AML-193 (cell line): ENCODE measurements around the gene STK39.
"Not testable (repeated sequence)": the region's sequence is repeated elsewhere in the genome, so short reads cannot be mapped to it uniquely, and the experiment has no call there.

Experiments used
- DNase-seq, 2 experiments: peaks; one replicate each; lab custom pipeline; 2025; lab: John Stamatoyannopoulos, UW

Gene STK39

DNA sequence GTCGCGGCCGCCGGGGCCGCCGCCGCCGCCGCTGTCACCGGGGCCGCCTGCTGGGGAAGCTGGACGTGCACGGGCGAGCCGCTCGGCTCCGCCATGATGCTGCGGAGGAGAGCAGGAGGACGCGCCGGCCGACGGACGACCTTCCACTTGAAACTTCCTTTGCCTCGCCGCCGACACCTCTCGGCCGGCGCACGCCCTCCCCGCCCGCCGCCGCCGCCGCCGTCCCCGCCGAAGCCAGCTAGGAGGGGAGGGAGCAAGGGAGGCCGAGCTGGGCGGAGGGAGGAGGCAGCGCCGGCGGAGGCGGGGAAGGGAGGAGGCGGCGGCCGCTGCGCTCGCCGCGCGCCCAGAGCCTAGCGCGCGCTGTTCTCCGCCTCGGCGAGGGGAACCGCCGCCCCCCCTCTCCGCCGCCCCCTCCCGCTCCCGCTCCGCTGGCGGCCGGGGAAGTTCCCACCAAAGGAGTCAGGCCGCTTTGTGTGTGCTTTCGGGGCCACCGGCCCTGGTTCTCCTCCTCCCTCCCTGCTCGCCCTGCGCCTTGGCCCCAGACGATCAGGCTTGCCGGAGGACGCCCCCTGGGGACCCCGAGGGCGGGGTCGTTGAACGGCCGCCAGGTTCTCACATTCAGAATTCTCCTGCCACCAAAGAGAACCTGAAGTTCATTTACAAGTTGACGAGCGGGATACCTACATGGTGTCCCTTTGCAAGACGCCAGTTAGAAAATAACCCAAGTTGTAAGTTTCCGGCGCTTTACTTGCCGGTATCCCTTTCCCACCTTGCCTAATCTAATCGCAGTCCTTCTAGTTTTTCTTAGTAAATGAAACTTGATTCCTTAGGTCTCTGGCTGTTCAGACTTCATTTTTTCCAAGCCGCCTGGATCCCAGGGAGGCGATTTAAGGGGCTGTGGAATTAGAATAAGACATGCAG, at the start of gene STK39:
TSS of gene STK39 (minus strand) at position 255 of the 921 bp plus-strand sequence. CDS start at position 95, 160 bp downstream.
- peak; percentile 55 to 66 for DNase-seq

- no peak for DNase-seq
Observed at GRCh38 chr2:168295051-168295450, 47.7 kb upstream of the STK39 start.

DNA sequence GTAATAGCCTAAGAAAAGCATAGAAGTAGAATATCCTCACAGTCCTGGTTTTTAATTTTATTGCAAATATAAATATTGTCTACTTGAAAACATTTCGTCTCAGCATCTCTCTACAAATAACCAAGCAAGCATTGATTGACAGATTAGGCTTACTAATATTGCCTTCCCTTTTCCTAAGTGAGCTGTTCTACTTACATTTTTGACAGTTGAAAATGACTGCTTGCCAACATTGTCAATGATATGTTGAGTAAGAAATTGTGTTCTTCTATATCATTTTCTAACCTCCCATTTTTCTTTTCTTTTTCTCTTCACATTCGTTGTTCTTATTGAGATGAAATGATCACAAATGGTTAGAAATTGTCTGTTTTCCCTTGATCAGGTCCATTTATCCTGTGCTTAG, 47.0 kb upstream of the STK39 start:
- no peak for DNase-seq

DNA sequence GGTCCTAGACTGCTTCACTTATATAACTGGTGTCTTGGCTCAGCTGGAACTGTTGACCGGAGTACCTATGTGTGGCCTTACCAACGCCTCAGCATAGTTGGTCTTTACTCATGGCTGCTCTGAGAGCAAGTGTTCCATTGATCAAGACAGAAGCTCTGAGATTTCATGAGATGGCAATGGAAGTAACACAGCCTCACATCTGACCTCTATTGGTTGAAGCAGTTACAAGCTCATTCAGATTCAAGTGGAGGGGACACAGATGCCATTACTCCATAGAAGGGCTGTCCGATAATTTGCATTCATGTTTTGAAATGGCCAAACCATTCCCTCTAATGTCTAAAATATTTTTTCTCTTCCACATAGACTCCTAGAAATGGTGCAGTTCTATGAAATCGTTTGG, 46.4 kb upstream of the STK39 start:
- no peak for DNase-seq

GRCh38 chr2:168290391-168290790, 43.0 kb upstream of the STK39 start:
- DNase-seq, result no peak

DNA sequence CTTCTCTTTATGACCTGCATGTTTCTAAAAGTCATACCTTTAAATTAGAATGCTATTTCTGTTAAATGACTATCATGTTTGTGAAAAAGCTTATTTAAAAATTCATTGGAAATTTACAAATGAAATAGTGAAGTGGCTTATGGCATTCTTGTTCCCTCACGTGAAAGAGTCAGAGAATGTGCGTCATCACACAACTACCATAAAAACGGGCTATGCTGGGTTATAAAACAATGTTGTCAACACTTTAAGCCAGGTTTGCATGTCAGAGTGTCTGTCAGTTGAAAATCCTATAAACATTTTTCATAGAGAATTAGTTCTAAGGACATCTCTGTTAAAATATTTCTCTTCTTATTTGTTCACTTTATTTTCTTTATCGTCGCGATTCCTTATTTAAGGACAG, 42.5 kb upstream of the STK39 start:
- DNase-seq, result no peak

GRCh38 chr2:168286535-168286934, 39.1 kb upstream of the STK39 start:
- DNase-seq, result no peak

DNA sequence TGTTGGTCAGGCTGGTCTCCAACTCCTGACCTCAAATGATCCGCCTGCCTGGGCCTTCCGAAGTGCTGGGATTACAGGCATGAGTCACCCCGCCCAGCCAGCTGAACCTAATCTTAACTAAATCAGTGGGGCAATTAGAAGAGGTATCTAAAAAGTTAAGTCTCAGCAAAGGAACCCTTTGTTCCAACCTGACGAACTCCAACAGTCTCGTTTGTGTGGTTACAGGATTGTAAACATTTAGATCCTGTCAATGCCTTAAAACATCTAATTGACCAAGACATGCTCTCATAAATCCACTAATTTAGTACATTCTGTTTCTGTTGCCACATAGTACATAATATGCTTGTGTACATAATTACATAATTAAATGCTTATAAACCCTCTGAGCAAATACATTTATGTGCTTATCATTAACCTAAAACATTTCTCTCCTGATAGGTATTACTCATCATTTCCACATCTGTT, 31.1 kb upstream of the STK39 start:
- no peak for DNase-seq

- no peak for DNase-seq
Observed at GRCh38 chr2:168277276-168277675, 29.9 kb upstream of the STK39 start.

GRCh38 chr2:168272225-168272624, 24.8 kb upstream of the STK39 start:
- DNase-seq, result no peak

- DNase-seq, result not testable (repeated sequence)
Observed at GRCh38 chr2:168262926-168263325, 15.5 kb upstream of the STK39 start.

- no peak for DNase-seq
Observed at GRCh38 chr2:168256448-168256847, 9.1 kb upstream of the STK39 start.

DNA sequence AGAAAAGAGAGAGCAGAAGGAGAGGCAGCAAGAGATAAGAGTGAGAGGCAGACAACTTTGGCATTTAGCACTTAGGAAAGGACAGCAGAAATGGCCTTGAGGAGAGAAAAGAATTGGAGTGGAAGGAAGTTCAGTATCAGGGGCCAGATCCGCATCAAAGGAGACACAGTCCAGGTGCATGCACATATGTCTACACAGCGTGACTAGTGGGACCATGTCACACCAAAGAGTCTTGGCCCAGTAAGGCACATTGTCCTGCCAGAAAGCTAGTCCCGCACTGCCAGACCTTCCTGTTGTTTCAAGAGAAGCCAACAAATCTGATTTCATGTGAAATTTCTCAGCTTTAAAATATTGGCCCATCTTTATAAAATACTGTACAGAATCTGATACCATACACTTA, 8.5 kb upstream of the STK39 start:
- no peak for DNase-seq

DNA sequence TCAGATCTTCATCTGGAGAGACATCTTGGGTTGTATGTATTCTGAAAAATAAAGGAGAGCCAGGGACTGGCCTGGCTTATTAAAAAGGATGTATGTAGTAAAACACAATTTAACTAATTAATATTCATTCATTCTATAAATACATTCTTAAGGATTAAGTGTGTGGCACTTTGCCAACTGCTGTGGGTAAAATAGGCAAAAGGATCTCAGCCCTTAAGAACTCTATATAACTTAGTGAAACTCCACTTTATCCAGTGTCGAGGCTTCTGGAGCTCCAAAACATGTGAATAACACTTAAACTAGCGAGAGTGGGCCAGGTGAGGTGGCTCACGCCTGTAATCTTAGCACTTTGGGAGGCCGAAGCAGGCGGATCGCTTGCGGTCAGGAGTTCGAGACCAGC, 7.7 kb upstream of the STK39 start:
- DNase-seq, result no peak

GRCh38 chr2:168254158-168254935, 7.0 kb upstream of the STK39 start:
- DNase-seq, result peak; percentile 11 to 19

GRCh38 chr2:168253379-168253778, 6.0 kb upstream of the STK39 start:
- DNase-seq, result no peak

DNA sequence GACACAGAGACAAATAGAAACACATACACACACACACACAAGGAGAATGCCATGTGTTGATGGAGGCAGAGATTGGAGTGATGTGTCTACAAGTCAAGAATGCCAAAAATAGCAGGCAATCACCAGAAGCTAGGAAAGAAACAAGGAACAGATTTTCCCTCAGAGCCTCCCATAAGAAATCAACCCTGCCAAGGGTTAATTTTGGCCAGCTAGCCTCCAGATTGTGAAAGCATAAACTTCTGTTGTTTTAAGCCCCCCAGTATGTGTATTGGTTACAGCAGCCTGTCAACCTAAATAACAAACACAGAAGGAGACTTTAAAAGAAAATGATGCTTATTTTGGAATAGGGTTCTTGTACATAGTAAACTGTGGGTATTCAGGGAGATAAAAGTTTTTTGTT, 5.6 kb upstream of the STK39 start:
- DNase-seq, result no peak

GRCh38 chr2:168246483-168247340, 683 bp downstream of the STK39 start:
- peak; percentile 30 to 45 for DNase-seq

DNA sequence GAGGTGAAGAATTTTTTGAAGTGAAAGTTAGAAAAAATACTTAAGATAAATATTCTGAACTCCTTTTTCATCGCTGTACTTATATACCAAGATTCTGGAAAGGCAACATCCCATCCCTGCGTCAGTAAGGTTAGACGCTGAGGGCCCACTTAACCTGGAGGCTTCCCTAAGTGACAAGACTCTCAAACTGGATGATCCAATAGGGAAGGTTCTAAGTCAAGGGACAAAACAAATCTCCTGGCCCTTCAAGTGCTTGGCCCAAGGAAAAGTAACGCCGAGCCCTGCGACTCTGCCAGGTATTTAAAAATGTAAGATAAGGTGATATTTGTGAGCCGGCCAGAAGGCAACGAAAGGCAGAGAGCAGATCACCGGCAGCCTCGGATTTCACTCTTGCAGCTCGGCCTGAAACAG, 1.3 kb downstream of the STK39 start:
- no peak for DNase-seq

- peak; percentile 47 to 56 for DNase-seq
Observed at GRCh38 chr2:168245074-168245825, 2.1 kb downstream of the STK39 start.

- no peak for DNase-seq
Observed at GRCh38 chr2:168244318-168244717, 3.1 kb downstream of the STK39 start.
